GM18526 (cell line): ENCODE data around the gene LYRM2.

ENCODE experiments used
- POLR2A ChIP-seq: IDR thresholded peaks from 3 replicates; pipeline ENCODE4 v1.6.1; 2011; ENCODE audit not compliant: insufficient read length; ENCODE audit errors: extremely low read depth

The LYRM2 gene, protein sequence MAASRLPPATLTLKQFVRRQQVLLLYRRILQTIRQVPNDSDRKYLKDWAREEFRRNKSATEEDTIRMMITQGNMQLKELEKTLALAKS

DNA sequence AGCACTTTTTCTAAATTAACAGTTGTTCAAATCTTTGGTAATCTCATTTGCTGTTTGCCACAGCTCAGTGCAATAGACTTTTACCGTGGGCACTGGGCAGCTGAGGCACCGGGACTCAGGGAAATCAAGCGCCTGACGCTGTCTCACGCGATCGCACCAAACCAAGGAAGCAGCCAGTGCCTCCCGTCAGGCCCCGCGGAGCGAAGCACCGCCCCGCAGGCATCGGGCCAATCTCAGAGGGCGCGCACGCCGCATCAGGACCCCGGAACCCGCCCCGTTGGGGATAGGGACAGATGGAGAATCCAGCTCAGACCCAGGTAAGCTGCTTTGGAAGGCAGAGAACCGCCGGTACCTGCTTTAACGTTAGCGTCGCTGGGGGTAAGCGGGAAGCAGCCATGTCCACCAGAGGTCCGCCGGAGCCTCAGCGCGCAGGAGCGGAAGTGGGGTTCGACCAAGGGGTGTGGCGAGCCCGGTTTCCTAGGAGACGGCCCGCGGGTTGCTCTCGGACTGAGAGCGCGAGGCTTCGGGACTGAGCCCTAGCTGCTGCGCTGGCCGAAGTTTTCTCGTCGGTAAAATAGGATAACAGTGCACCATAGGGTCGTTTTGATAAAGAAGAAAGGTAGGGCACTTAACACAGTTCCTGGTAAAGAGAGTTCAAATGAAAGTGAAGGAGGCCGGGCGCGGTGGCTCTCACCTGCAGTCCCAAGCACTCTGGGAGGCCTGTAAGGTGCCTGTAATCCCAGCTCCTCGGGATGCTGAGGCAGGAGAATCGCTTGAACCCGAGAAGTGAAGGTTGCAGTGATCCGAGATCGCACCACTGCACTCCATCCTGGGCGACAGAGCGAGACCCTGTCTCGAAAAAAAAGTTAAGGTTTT, at the start of gene LYRM2:
LYRM2 (minus strand) TSS at position 428 of the 876 bp plus-strand sequence; CDS start at position 397, 31 bp downstream.
- TF ChIP-seq POLR2A: peak; percentile 88

GRCh38 chr6:89688328-89688727, 49.8 kb upstream of the LYRM2 start:
- TF ChIP-seq POLR2A: no peak

- no peak for TF ChIP-seq POLR2A
These were observed 46.8 kb upstream of the LYRM2 start for GRCh38 chr6:89685311-89685710.

DNA sequence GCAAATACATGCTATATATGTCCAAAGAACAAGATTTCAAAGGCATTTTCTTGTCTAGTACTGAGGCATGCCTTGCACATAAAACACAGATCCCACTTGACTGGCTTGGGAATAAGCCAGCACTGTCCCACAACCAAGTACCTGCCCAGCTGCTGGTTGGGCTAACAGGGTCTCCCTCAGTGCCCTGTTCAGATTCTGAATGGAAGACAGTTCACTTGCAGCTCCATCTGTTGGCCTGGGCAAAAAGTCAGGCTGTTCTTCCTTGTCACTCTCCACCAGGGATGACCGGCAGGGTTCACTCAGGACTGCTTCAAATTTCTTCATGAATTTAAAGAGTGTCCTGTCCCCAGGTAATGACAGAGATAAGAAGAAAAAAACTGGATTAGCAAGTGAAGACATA, 44.4 kb upstream of the LYRM2 start:
- TF ChIP-seq POLR2A: no peak

GRCh38 chr6:89681983-89682564, 43.5 kb upstream of the LYRM2 start:
- TF ChIP-seq POLR2A: no peak

DNA sequence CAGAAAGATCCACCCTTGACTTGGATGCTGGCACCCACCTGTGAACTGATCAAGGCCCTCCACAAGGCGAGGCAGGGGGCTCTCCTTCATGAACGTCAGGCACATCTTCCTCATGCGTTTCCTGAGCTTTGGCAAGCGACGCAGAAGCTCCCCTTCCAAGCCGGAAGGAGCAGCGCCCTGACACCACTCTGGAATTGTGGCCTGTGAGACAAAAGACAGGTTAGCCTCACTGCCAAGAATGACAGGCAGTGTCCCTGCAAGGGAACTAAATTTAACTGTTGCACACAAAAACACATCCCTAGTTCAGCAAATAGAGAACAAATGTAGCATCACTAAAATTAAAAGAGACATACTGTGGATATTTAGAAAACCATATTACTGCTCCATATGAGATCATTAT, 42.0 kb upstream of the LYRM2 start:
- TF ChIP-seq POLR2A: no peak

- TF ChIP-seq POLR2A: no peak
These were observed 41.6 kb upstream of the LYRM2 start for GRCh38 chr6:89680150-89680549.

DNA sequence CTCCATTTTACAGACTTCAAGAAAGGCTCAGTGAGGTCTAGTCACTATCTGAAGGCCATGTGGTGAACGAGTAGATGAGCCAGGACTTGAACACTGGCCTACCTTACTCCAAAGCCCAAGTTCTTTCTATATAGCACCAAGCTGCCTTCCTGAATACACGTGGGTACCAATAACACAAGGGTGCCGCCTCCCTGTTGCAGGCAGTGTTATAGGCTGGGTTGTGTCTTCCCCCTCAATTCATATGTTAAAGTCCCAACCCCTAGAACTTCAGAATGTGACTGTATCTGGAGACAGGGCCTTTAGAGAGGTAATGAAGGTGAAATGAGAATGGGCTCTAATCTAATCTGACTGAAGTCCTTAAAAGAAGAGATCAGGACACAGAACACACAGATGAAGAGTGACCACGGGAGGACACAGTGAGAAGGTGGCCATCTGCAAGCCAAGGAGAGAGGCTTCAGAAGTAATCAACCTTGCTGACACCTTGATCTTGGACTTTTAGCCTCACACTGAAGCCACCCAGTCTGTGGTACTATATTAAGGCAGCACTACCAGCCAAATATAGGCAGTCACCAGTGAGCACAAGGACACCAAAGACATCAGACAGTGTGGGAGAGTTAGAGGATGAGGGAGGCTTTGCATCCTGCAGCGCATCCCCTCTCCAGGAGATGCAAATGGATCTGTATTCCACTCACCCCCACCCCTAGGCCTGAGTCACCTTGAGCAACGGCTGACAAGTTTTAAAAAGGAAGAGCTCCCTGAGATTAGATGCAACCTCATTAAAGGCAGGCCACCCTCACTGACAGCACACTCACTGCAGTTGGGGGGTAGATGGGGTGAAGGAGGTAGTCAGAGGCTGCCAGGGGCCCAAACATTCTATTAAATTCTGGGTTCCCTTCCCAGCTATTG, 40.9 kb upstream of the LYRM2 start:
- no peak for TF ChIP-seq POLR2A

DNA sequence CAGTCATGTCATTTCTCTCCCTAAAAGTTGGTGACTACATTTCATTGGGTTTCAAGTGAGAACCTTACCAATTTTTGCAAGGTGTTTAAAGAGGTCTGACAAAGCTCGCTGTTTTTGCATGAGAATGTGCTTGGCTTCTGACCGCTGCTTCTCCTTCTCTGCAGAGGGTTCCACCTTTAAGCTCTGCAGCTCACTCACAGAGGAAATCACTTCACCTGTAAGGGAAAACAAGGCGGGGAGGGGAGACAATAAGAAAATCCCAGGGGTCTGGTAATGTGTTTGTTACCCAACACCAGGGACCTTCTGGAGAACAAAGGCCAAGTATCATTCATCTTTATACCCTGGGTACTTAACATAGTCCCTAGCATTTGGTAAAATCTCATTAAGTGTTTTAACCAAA, 40.0 kb upstream of the LYRM2 start:
- TF ChIP-seq POLR2A: no peak

DNA sequence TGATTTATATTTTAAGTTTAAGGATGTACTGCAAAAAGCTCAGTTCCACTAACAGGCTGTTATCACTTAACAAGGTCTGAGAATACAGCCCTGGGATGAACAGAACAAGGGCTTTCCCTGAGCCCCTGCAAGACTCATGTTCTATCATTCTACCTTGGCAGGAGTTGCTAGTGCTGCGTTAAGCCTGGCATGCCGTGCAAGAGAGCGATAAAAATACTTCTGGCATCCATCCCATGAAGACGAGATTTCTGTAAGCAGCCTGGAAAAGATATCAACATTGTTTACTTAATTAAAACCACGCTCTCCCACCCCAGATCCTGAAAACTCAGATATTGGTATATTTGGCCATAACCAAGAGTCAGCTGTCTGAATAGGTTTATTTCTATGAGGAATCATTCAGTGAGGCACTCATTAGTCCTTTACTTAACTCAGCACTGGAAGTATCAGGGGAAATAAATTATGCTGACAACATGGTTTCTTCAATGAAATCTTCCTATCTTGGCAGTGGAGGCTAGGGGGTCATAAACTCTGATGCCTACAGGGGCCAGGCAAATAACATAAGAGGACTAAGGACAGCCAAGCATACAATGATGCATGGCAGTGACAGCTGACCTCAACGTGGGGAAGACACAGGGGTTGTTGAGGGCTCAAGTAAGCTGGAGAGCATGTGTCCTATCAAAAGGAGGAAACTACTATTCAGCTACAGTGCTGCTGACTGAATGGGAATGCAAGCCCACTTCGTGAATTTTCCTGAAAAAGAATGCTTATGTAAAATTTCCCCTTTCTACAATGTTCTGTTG, 37.6 kb upstream of the LYRM2 start:
- no peak for TF ChIP-seq POLR2A

- no peak for TF ChIP-seq POLR2A
These were observed 32.5 kb upstream of the LYRM2 start for GRCh38 chr6:89670935-89671565.

- no peak for TF ChIP-seq POLR2A
These were observed 30.5 kb upstream of the LYRM2 start for GRCh38 chr6:89669002-89669401.

DNA sequence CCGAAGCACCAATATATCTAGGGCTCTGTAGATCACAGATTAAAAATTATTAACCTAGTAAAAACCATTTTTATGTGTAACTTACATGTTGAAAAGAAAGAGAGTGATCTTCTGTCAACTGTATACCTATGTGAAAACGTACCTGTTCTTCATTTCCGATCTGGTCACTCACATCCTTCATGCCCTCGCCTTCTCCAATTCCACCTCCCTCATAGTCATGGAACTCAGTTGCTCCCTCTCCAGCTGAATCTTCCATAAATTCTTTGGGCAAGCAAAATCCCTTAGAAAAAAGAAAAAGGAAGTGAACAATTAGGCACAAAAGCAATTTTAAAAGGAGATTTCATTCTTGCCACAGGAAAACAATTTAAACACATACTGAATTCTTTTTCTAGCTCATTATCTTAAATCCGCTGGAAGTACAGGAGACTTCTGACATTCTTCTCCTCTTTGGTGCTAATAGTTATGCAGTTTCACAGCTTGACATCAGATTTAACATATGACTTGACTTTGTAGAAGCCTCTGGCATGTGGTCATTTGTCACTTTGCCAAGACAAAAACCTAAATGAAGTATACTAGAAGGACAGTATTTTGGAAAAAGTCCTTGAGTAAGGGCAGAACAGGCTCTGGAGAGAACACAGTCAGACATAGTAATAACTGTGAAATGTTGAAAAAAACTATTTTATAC, 29.5 kb upstream of the LYRM2 start:
- TF ChIP-seq POLR2A: no peak
